ENCODE results near the gene UBA52. TPM values are rescaled to one million over a fixed set of nuclear protein-coding genes. Genes with fewer than 3 reads are reported as not detected.

The UBA52 gene
- total and polyA plus RNA-seq, 12 donors = 634 to 1,276 (median 727) TPM

GRCh38 chr19:18558604-18559003 lies 13.1 kb upstream of the UBA52 start:
- no peak for TF ChIP-seq CTCF (IDR thresholded peaks at IDR 0.05)
- Histone ChIP-seq H3K27ac (peak overlapping the region in 9 of 10 donors; percentile 90 to 98 (median 95)), H3K27me3 (no peaks in the 10 kb centered on the region), H3K9me3 (no peaks in the 10 kb centered on the region), H3K36me3 (peaks cover 0 to 28% (median 4%) of the 10 kb centered on the region in 9 donors), H3K4me1 (peaks cover 4 to 46% (median 28%) of the 10 kb centered on the region in 9 donors), H3K4me3 (peak overlapping the region in 9 of 10 donors; percentile 71 to 94 (median 86))
- intact Hi-C loops (cut with DNase I) = loop anchor here in 3 of 10 donors (5.0 kb wide), 2 partner anchors 36 to 81 kb away; partner anchors contain the start of gene ELL (in 3 of the 3)
- 64 to 76% methylated on average over 3 of the region's 3 CpGs for WGBS, 2 donors
- ATAC-seq = no peak
- DNase-seq = no peak

GRCh38 chr19:18559685-18560084 lies 12.0 kb upstream of the UBA52 start:
- H3K4me1 ChIP-seq = peaks cover 4 to 46% (median 28%) of the 10 kb centered on the region in 9 donors
- ATAC-seq (no peak), DNase-seq (no peak)
- H3K36me3 ChIP-seq = peaks cover 0 to 39% (median 10%) of the 10 kb centered on the region in 9 donors
- WGBS, 2 donors = 57 to 62% methylated on average over 5 of the region's 5 CpGs
- intact Hi-C loops (cut with DNase I) = loop anchor here in 5 of 10 donors (5.0 to 10.0 kb wide), 5 partner anchors 37 to 115 kb away; partner anchors contain the start of gene ELL (in 3 of the 5)
- no peak overlapping the region for H3K4me3 ChIP-seq
- no peaks in the 10 kb centered on the region for H3K9me3 ChIP-seq
- H3K27me3 ChIP-seq = no peaks in the 10 kb centered on the region
- H3K27ac ChIP-seq = peak overlapping the region in 2 of 10 donors; percentile 31 to 56
- no peak for TF ChIP-seq CTCF (IDR thresholded peaks at IDR 0.05)

GRCh38 chr19:18562086-18562485 lies 9.6 kb upstream of the UBA52 start:
- WGBS, 2 donors = 41 to 48% methylated on average over 14 of the region's 14 CpGs
- Histone ChIP-seq H3K4me1 (peaks cover 4 to 44% (median 28%) of the 10 kb centered on the region in 9 donors), H3K36me3 (peaks cover 0 to 63% (median 34%) of the 10 kb centered on the region in 9 donors), H3K27ac (peak overlapping the region in 9 of 10 donors; percentile 42 to 89 (median 79)), H3K9me3 (no peaks in the 10 kb centered on the region), H3K27me3 (no peaks in the 10 kb centered on the region), H3K4me3 (no peak overlapping the region)
- DNase-seq = peak; percentile 40 to 64
- TF ChIP-seq CTCF (IDR thresholded peaks at IDR 0.05) = no peak
- ATAC-seq = peak in 7 of 8 donors; percentile 3 to 56 (median 44)
- intact Hi-C loops (cut with DNase I) = loop anchor here in 3 of 10 donors (5.0 to 10.0 kb wide), 3 partner anchors 97 to 117 kb away; no protein-coding TSS in a partner anchor

GRCh38 chr19:18566953-18567352 lies 4.7 kb upstream of the UBA52 start:
- 95 to 97% methylated on average over 8 of the region's 8 CpGs for WGBS, 2 donors
- H3K36me3 ChIP-seq = peaks cover 0 to 80% (median 47%) of the 10 kb centered on the region in 9 donors

More at GRCh38 chr19:18566953-18567352, 4.7 kb upstream of the UBA52 start:
- Histone ChIP-seq H3K4me1 (peaks cover 0 to 15% (median 8%) of the 10 kb centered on the region in 9 donors), H3K9me3 (no peaks in the 10 kb centered on the region), H3K4me3 (no peak overlapping the region), H3K27ac (no peak overlapping the region), H3K27me3 (no peaks in the 10 kb centered on the region)
- intact Hi-C loops (cut with DNase I) = loop anchor here in 2 of 10 donors (10.0 kb wide), 2 partner anchors 102 to 122 kb away; no protein-coding TSS in a partner anchor
- ATAC-seq = no peak
- DNase-seq = no peak
- TF ChIP-seq CTCF (IDR thresholded peaks at IDR 0.05) = no peak

All from heart right ventricle (tissue), 16 donors.